Left lung (tissue), 10 donors: ENCODE measurements around the gene MORN2. TPM values are rescaled to one million over a fixed set of nuclear protein-coding genes. Genes with fewer than 3 reads are reported as not detected.

Experiments
- ATAC-seq: fragments of 200-7000 bp; cut with Tn5 transposase; one replicate; pipeline ENCODE4 v1.9.1; 2020; ENCODE audit warnings: moderate library complexity
- DNase-seq, 4 donors: peaks; one replicate each; pipeline ENCODE4 v3.0.0-alpha.2; 2013 to 2020
- H3K27ac ChIP-seq, 2 donors: fragments of 200-600 bp; sonication (generic) in 1 of 2; one replicate each; pipeline versions ENCODE4 v1.5.0 to v1.8.0; 2020 to 2021
- H3K27me3 ChIP-seq, 2 donors: fragments of 200-600 bp; sonication (generic) in 1 of 2; one replicate each; pipeline versions ENCODE4 v1.5.0 to v1.8.0; 2020 to 2021
- H3K36me3 ChIP-seq, 2 donors: fragments of 200-600 bp; sonication (generic) in 1 of 2; one replicate each; pipeline versions ENCODE4 v1.5.0 to v1.8.0; 2020 to 2021
- H3K4me1 ChIP-seq, 2 donors: fragments of 200-600 bp; one replicate each; pipeline ENCODE4 v1.8.0; 2021
- H3K4me3 ChIP-seq, 2 donors: fragments of 200-600 bp; sonication (generic) in 1 of 2; one replicate each; pipeline versions ENCODE4 v1.5.0 to v1.8.0; 2020 to 2021; ENCODE audit warnings: mild to moderate bottlenecking in 1 of 2
- H3K9me3 ChIP-seq, 2 donors: fragments of 200-600 bp; sonication (generic) in 1 of 2; one replicate each; pipeline versions ENCODE4 v1.5.0 to v1.8.0; 2020 to 2021
- intact Hi-C, 2 donors: fragments of 100-400 bp; cut with DNase I; formaldehyde crosslinking; loops; one replicate each; pipeline versions ENCODE4 v1.11.2 to v1.14.2; 2022
- polyA plus RNA-seq, 6 donors: library from polyadenylated mRNA; unstranded; fragments of 120-200 nt; gene quantifications; one replicate each; pipeline ENCODE4 v1.2.1, GENCODE V29; 2013; ENCODE audit not compliant: insufficient read length in 6 of 6
- total RNA-seq, 2 donors: library from RNA; stranded (reverse); fragmentation: NEBNext Ultra II Directional; extraction: Animal tissue kit (Norgen Biotek cat#: 25700); gene quantifications; one replicate each; pipeline ENCODE4 v1.2.1, GENCODE V29; 2021
- TF ChIP-seq, protein P1 (sequence below), 2 donors: fragments of 200-600 bp; sonication (generic) in 1 of 2; IDR thresholded peaks; one replicate each; pipeline versions ENCODE4 v1.5.0 to v1.8.0; 2021; ENCODE audit warnings: antibody characterized with exemption in 2 of 2
- donor health status: DM: no; HTN: yes; CAD: no.
- donor health status: DM: no; HTN: no; CAD: no.

The MORN2 gene
- total and polyA plus RNA-seq, 8 donors = 14.8 to 36.9 (median 33.1) TPM

DNA sequence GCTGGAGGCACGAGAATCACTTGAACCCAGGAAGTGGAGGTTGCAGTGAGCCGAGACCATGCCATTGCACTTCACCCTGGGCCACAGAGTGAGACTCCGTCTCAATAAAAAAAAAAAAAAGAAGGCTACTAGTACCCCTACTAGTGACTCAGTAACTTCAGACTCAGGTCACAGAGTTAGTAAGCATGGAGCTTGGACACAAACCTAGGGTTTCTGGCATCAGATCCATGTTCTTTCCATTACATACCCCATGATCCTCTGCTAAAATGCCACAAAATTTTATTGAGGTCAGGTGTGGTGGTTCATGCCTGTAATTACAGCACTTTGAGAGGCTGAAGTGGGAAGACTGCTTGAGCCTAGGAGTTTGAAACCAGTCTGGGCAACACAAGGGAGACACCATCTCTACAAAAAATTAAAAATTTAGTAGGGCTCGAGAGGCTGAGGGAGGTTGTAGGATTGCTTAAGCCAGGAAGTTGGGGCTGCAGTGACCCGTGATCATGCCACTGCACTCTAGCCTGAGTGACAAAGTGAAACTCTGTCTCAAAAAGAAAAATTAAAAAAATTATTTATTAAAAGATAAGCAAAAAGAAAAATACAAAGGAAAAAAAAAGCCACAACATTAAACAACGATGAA, 45.1 kb upstream of the MORN2 start:
- Histone ChIP-seq H3K27me3 (no peaks in the 10 kb centered on the region), H3K27ac (peak overlapping the region; percentile 7 to 65), H3K4me1 (peaks cover 0 to 26% of the 10 kb centered on the region in 2 donors), H3K4me3 (no peak overlapping the region), H3K36me3 (peaks cover 0 to 31% of the 10 kb centered on the region in 2 donors), H3K9me3 (no peaks in the 10 kb centered on the region)
- TF ChIP-seq, protein P1, sequence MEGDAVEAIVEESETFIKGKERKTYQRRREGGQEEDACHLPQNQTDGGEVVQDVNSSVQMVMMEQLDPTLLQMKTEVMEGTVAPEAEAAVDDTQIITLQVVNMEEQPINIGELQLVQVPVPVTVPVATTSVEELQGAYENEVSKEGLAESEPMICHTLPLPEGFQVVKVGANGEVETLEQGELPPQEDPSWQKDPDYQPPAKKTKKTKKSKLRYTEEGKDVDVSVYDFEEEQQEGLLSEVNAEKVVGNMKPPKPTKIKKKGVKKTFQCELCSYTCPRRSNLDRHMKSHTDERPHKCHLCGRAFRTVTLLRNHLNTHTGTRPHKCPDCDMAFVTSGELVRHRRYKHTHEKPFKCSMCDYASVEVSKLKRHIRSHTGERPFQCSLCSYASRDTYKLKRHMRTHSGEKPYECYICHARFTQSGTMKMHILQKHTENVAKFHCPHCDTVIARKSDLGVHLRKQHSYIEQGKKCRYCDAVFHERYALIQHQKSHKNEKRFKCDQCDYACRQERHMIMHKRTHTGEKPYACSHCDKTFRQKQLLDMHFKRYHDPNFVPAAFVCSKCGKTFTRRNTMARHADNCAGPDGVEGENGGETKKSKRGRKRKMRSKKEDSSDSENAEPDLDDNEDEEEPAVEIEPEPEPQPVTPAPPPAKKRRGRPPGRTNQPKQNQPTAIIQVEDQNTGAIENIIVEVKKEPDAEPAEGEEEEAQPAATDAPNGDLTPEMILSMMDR (IDR thresholded peaks at IDR 0.05) = no peak
- ATAC-seq = peak; percentile 48
- intact Hi-C loops = no loop called here
- peak in 1 of 4 donors; percentile 39 for DNase-seq

DNA sequence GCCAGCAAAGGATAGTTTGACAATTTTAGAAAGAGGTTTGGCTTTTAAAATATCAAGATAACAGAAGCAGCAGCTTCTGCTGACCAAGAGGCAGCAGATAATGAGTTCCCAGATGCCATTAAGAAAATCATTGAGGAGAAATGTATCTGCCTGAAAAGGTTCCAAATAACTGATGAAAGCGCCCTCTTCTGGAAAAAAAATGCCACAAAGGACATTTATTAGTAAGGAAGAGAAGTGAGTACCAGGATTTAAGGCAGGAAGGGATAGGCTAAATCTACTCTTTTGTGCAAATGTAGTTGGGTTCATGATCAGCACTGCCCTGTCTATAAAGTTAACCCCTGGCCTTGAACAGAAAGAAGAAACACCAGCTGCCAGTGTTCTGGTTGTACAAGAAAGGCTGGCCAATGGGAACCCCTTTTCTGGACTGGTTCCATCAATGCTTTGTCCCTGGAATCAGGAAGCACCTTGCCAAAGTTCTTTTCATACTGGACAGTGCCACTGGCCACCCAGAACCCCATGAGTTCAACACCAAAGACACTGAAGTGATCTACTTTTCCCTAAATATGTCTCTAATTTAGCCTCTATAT, 40.7 kb upstream of the MORN2 start:
- ATAC-seq = peak; percentile 12
- Histone ChIP-seq H3K9me3 (no peaks in the 10 kb centered on the region), H3K27me3 (no peaks in the 10 kb centered on the region), H3K4me3 (no peak overlapping the region), H3K4me1 (peaks cover 0 to 20% of the 10 kb centered on the region in 2 donors), H3K27ac (peak overlapping the region in 1 of 2 donors; percentile 43), H3K36me3 (peaks cover 0 to 40% of the 10 kb centered on the region in 2 donors)
- DNase-seq = no peak
- intact Hi-C loops = no loop called here
- TF ChIP-seq, protein P1 (IDR thresholded peaks at IDR 0.05) = peak in 1 of 2 donors; percentile 22

DNA sequence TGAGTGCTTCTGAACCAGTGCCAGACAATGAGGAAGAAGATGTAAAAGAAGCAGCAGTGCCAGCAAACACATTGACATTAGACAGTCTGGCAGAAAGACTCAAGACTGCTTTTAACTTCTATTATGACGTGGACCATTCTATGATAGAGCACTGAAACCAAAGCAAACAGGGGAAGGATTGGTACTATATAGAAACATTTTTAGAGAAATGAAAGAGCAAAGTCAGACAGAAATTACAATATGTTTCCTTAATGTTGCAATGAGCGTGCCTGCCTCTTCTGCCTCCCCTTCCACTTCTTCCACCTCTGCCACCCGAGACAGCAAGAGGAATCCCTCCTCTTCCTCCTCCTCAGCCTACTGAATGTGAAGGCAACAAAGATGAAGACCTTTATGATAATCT, 39.8 kb upstream of the MORN2 start:
- no peak for DNase-seq
- no peak overlapping the region for H3K4me3 ChIP-seq
- peak; percentile 77 for ATAC-seq
- peaks cover 0 to 40% of the 10 kb centered on the region in 2 donors for H3K36me3 ChIP-seq
- TF ChIP-seq, protein P1 (IDR thresholded peaks at IDR 0.05) = no peak
- no peaks in the 10 kb centered on the region for H3K9me3 ChIP-seq
- H3K4me1 ChIP-seq = peaks cover 0 to 17% of the 10 kb centered on the region in 2 donors
- intact Hi-C loops = no loop called here
- H3K27me3 ChIP-seq = no peaks in the 10 kb centered on the region
- peak overlapping the region in 1 of 2 donors; percentile 43 for H3K27ac ChIP-seq

DNA sequence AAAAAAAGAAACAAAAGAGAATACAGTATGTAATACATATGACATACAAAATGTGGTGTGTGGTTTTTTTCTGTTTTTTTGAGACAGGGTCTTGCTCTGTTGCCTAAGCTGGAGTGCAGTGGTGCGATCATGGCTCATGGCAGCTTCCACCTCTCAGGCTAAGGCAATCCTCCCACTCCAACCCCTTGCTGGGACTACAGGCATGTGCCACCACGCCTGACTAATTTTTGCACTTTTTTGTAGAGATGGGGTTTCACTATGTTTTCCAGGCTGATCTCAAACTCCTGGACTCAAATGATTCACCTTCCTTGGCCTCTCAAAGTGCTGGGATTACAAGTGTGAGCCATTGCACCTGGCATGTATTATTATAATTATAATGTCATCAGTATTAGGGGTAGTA, 39.0 kb upstream of the MORN2 start:
- TF ChIP-seq, protein P1 (IDR thresholded peaks at IDR 0.05) = no peak
- Histone ChIP-seq H3K27ac (no peak overlapping the region), H3K36me3 (peaks cover 0 to 46% of the 10 kb centered on the region in 2 donors), H3K4me1 (peaks cover 0 to 14% of the 10 kb centered on the region in 2 donors), H3K4me3 (no peak overlapping the region), H3K9me3 (no peaks in the 10 kb centered on the region), H3K27me3 (no peaks in the 10 kb centered on the region)
- ATAC-seq (no peak), DNase-seq (no peak)
- intact Hi-C loops = no loop called here

DNA sequence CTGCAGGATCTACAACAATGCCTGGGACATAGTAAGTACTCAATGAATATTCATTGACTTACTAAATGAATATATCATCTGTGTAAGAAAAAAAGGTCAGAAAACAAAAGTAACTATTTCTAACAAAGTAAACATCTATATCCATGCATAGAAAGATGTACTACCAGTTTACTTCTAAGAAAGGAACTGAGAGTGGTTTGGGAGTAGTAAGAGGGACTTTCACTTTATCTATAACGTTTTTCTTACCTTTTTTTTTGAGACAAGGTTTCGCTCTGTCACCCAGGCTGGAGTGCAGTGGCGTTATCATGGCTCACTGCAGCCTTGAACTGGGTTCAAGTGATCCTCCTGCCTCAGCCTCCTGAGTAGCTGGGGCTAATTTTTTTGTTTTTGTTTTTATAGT, 25.7 kb upstream of the MORN2 start:
- DNase-seq = no peak
- Histone ChIP-seq H3K4me3 (no peak overlapping the region), H3K27ac (no peak overlapping the region), H3K36me3 (peaks cover 0 to 68% of the 10 kb centered on the region in 2 donors), H3K9me3 (no peaks in the 10 kb centered on the region), H3K27me3 (no peaks in the 10 kb centered on the region), H3K4me1 (no peaks in the 10 kb centered on the region)
- intact Hi-C loops = no loop called here
- no peak for ATAC-seq
- TF ChIP-seq, protein P1 (IDR thresholded peaks at IDR 0.05) = no peak
